ENCODE results near the gene PGBD5. TPM values are rescaled to one million over a fixed set of nuclear protein-coding genes. Genes with fewer than 3 reads are reported as not detected.

The PGBD5 gene
- total RNA-seq, 2 experiments from 2014 or later = not detected

DNA sequence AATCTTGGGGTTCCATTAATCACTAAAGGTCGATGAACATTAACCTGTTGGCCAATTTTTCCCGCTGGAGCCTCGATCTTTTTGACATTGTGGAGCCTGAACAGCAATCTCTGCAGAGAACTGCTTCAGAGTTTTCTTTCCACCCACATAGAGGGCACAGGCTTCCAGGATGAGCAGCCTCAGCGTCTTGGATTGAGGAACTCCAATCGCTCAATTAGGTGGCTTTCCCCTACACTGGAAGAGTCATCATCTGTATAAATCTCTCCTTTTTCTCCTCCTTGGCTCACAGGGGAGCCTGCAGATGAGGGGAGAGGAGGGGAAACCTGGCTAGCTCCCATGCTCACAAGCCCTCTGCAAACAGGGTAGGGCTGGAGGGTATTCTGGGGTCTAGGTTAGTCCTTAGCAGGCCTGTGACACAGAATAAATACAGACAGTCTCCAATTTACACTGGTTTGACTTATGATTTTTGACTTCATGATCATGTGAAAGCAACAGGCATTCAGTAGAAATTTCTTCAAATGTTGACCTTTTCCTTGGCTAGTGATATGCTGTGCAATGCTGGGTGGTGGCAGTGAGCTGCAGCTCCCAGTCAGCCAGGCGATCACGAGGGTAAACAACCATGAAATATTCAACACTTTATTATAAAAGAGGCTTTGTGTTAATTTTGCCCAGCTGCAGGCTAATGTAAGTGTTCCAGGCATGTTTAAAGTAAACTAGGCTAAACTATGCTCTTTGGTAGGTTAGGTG is 80.8 kb downstream of the PGBD5 start:
- H3K36me3 ChIP-seq (ENCODE audit: insufficient read depth, low read length) = no peaks in the 10 kb centered on the region
- DNase-seq (ENCODE audit: low spot score) = no peak
- intact Hi-C loops (cut with micrococcal nuclease; ENCODE audit: unreplicated experiment) = no loop called here
- no peak overlapping the region for H2AFZ ChIP-seq (ENCODE audit: low read length)
- H3K9me2 ChIP-seq (ENCODE audit: insufficient read depth, low read length) = no peaks in the 10 kb centered on the region
- no peak overlapping the region for H3K4me2 ChIP-seq (ENCODE audit: low read length)
- TF ChIP-seq, protein P1, sequence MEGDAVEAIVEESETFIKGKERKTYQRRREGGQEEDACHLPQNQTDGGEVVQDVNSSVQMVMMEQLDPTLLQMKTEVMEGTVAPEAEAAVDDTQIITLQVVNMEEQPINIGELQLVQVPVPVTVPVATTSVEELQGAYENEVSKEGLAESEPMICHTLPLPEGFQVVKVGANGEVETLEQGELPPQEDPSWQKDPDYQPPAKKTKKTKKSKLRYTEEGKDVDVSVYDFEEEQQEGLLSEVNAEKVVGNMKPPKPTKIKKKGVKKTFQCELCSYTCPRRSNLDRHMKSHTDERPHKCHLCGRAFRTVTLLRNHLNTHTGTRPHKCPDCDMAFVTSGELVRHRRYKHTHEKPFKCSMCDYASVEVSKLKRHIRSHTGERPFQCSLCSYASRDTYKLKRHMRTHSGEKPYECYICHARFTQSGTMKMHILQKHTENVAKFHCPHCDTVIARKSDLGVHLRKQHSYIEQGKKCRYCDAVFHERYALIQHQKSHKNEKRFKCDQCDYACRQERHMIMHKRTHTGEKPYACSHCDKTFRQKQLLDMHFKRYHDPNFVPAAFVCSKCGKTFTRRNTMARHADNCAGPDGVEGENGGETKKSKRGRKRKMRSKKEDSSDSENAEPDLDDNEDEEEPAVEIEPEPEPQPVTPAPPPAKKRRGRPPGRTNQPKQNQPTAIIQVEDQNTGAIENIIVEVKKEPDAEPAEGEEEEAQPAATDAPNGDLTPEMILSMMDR (conservative IDR thresholded peaks at IDR 0.05; ENCODE audit: low read length) = no peak
- TF ChIP-seq EZH2phosphoT487 (IDR thresholded peaks at IDR 0.05; ENCODE audit: borderline replicate concordance, low read depth, low read length) = no peak
- POLR2A ChIA-PET = no interaction called here
- CTCF ChIA-PET (ENCODE audit: unreplicated experiment) = no interaction called here
- no peaks in the 10 kb centered on the region for H4K20me1 ChIP-seq (ENCODE audit: insufficient read depth, low read length)
- H3K9me3 ChIP-seq (ENCODE audit: low read length) = no peaks in the 10 kb centered on the region
- H3K27ac ChIP-seq (ENCODE audit: low read depth, low read length, poor library complexity, severe bottlenecking) = no peak overlapping the region
- no peak overlapping the region for H3K4me3 ChIP-seq (ENCODE audit: low read depth, low read length, poor library complexity, severe bottlenecking)
- BruUV-seq (replicated peaks) = no TSS peak
- H3K4me1 ChIP-seq (ENCODE audit: insufficient read depth, low read length, poor library complexity, severe bottlenecking) = no peaks in the 10 kb centered on the region
- no peaks in the 10 kb centered on the region for H3K79me2 ChIP-seq (ENCODE audit: insufficient read depth, low read depth, low read length)

DNA sequence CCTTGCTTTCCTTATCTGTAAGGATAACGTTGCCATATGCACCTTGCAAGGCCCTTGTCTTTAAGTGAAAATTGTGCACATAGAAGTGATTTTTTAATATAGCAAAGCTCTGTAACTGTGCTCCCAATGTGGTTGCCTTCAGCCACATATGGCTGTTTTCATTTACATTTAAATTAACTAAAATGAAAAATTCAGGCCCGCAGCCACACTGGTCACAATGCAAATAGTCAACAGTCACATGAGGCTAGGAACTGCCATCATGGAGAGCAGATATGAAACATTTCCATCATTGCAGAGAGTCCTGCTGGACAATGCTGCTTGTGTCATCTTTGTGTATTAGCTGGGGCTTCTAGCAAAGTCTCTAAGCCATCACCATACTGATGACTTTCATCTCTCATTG is 83.4 kb downstream of the PGBD5 start:
- Histone ChIP-seq H4K20me1 (ENCODE audit: insufficient read depth, low read length) (no peaks in the 10 kb centered on the region), H2AFZ (ENCODE audit: low read length) (no peak overlapping the region), H3K9me3 (ENCODE audit: low read length) (no peaks in the 10 kb centered on the region), H3K79me2 (ENCODE audit: insufficient read depth, low read depth, low read length) (no peaks in the 10 kb centered on the region), H3K4me1 (ENCODE audit: insufficient read depth, low read length, poor library complexity, severe bottlenecking) (no peaks in the 10 kb centered on the region), H3K4me2 (ENCODE audit: low read length) (no peak overlapping the region), H3K4me3 (ENCODE audit: low read depth, low read length, poor library complexity, severe bottlenecking) (no peak overlapping the region), H3K36me3 (ENCODE audit: insufficient read depth, low read length) (no peaks in the 10 kb centered on the region), H3K9me2 (ENCODE audit: insufficient read depth, low read length) (no peaks in the 10 kb centered on the region), H3K27ac (ENCODE audit: low read depth, low read length, poor library complexity, severe bottlenecking) (no peak overlapping the region)
- no TSS peak for BruUV-seq (replicated peaks)
- DNase-seq (ENCODE audit: low spot score) = no peak
- intact Hi-C loops (cut with micrococcal nuclease; ENCODE audit: unreplicated experiment) = no loop called here
- POLR2A ChIA-PET = interaction anchor here (0.6 to 1.6 kb wide), 2 partner anchors 10 to 1205 kb away, joined by 3 to 4 read pairs; no protein-coding TSS in a partner anchor
- no peak for TF ChIP-seq EZH2phosphoT487 (IDR thresholded peaks at IDR 0.05; ENCODE audit: borderline replicate concordance, low read depth, low read length)
- TF ChIP-seq, protein P1 (conservative IDR thresholded peaks at IDR 0.05; ENCODE audit: low read length) = no peak
- CTCF ChIA-PET (ENCODE audit: unreplicated experiment) = no interaction called here

DNA sequence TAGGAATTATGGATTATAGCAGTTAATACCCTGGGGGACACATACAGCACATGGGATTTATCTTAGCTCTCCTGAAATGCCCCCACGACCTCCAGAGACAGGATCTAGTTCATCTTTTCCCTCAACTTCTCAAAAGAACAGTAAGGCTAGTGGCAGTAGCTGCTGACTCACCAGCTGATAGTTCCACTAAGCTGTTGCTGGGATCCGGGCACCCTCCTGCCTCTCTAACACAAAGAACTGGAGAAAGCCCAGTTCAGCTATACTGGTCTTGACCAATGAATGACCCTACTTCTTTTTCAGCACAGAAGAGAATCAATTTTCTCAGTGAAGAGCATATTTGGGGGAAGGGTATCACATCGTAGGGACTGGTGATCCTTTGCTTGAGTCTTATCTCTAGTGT is 84.1 kb downstream of the PGBD5 start:
- ChIA-PET CTCF (ENCODE audit: unreplicated experiment) (no interaction called here), POLR2A (interaction anchor here (0.6 to 1.6 kb wide), 2 partner anchors 10 to 424 kb away, joined by 3 read pairs; no protein-coding TSS in a partner anchor)
- Histone ChIP-seq H3K27ac (ENCODE audit: low read depth, low read length, poor library complexity, severe bottlenecking) (no peak overlapping the region), H3K9me2 (ENCODE audit: insufficient read depth, low read length) (no peaks in the 10 kb centered on the region), H3K9me3 (ENCODE audit: low read length) (no peaks in the 10 kb centered on the region), H4K20me1 (ENCODE audit: insufficient read depth, low read length) (no peaks in the 10 kb centered on the region), H3K4me1 (ENCODE audit: insufficient read depth, low read length, poor library complexity, severe bottlenecking) (no peaks in the 10 kb centered on the region), H2AFZ (ENCODE audit: low read length) (no peak overlapping the region), H3K4me2 (ENCODE audit: low read length) (no peak overlapping the region), H3K36me3 (ENCODE audit: insufficient read depth, low read length) (no peaks in the 10 kb centered on the region), H3K4me3 (ENCODE audit: low read depth, low read length, poor library complexity, severe bottlenecking) (no peak overlapping the region), H3K79me2 (ENCODE audit: insufficient read depth, low read depth, low read length) (no peaks in the 10 kb centered on the region)
- DNase-seq (ENCODE audit: low spot score) = no peak
- no TSS peak for BruUV-seq (replicated peaks)
- intact Hi-C loops (cut with micrococcal nuclease; ENCODE audit: unreplicated experiment) = no loop called here
- TF ChIP-seq, protein P1 (conservative IDR thresholded peaks at IDR 0.05; ENCODE audit: low read length) = no peak
- no peak for TF ChIP-seq EZH2phosphoT487 (IDR thresholded peaks at IDR 0.05; ENCODE audit: borderline replicate concordance, low read depth, low read length)

Measured in OCI-LY7 (cell line).